ENCODE data around the gene HEXIM2.

DNA sequence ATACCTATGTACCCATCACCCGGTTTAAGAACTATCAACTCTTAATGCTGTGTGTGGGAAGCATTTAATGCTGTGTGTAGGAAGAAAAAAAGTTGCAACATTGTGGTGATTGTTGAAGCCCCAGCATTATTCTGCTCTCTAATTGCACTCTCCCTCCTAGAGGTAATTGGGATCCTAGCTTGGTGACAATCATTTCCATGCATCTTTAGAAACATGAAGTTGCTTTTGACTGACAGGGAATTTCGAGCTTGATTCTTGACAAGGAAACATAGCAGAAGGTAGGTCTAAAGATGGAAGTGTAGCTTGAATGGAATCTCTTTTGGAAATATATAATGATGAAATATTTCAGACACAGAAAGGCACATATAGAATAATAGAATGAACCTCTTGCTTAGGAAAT lies 27.3 kb downstream of the HEXIM2 start:
- TF ChIP-seq ZFP62 (CRISPR knock-in tag; IDR thresholded peaks at IDR 0.05) (no peak), NFKB2 (CRISPR knock-in tag; IDR thresholded peaks at IDR 0.05; ENCODE audit: borderline replicate concordance) (no peak), HCFC1 (IDR thresholded peaks at IDR 0.05; ENCODE audit: low read depth, low read length) (no peak), RAD51 (IDR thresholded peaks at IDR 0.05; ENCODE audit: borderline replicate concordance) (no peak)
- TF ChIP-seq, protein P1, sequence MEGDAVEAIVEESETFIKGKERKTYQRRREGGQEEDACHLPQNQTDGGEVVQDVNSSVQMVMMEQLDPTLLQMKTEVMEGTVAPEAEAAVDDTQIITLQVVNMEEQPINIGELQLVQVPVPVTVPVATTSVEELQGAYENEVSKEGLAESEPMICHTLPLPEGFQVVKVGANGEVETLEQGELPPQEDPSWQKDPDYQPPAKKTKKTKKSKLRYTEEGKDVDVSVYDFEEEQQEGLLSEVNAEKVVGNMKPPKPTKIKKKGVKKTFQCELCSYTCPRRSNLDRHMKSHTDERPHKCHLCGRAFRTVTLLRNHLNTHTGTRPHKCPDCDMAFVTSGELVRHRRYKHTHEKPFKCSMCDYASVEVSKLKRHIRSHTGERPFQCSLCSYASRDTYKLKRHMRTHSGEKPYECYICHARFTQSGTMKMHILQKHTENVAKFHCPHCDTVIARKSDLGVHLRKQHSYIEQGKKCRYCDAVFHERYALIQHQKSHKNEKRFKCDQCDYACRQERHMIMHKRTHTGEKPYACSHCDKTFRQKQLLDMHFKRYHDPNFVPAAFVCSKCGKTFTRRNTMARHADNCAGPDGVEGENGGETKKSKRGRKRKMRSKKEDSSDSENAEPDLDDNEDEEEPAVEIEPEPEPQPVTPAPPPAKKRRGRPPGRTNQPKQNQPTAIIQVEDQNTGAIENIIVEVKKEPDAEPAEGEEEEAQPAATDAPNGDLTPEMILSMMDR (CRISPR knock-in tag; IDR thresholded peaks at IDR 0.05): no peak
- TF ChIP-seq, protein P2, sequence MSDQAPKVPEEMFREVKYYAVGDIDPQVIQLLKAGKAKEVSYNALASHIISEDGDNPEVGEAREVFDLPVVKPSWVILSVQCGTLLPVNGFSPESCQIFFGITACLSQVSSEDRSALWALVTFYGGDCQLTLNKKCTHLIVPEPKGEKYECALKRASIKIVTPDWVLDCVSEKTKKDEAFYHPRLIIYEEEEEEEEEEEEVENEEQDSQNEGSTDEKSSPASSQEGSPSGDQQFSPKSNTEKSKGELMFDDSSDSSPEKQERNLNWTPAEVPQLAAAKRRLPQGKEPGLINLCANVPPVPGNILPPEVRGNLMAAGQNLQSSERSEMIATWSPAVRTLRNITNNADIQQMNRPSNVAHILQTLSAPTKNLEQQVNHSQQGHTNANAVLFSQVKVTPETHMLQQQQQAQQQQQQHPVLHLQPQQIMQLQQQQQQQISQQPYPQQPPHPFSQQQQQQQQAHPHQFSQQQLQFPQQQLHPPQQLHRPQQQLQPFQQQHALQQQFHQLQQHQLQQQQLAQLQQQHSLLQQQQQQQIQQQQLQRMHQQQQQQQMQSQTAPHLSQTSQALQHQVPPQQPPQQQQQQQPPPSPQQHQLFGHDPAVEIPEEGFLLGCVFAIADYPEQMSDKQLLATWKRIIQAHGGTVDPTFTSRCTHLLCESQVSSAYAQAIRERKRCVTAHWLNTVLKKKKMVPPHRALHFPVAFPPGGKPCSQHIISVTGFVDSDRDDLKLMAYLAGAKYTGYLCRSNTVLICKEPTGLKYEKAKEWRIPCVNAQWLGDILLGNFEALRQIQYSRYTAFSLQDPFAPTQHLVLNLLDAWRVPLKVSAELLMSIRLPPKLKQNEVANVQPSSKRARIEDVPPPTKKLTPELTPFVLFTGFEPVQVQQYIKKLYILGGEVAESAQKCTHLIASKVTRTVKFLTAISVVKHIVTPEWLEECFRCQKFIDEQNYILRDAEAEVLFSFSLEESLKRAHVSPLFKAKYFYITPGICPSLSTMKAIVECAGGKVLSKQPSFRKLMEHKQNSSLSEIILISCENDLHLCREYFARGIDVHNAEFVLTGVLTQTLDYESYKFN (CRISPR knock-in tag; conservative IDR thresholded peaks at IDR 0.05): no peak
- TF ChIP-seq, protein P3, sequence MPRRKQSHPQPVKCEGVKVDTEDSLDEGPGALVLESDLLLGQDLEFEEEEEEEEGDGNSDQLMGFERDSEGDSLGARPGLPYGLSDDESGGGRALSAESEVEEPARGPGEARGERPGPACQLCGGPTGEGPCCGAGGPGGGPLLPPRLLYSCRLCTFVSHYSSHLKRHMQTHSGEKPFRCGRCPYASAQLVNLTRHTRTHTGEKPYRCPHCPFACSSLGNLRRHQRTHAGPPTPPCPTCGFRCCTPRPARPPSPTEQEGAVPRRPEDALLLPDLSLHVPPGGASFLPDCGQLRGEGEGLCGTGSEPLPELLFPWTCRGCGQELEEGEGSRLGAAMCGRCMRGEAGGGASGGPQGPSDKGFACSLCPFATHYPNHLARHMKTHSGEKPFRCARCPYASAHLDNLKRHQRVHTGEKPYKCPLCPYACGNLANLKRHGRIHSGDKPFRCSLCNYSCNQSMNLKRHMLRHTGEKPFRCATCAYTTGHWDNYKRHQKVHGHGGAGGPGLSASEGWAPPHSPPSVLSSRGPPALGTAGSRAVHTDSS (CRISPR knock-in tag; conservative IDR thresholded peaks at IDR 0.05): no peak
